HG03469 (cell line): ENCODE data around the gene TRIO.
"Not testable (repeated sequence)": the region's sequence is repeated elsewhere in the genome, so short reads cannot be mapped to it uniquely, and the experiment has no call there.

Experiments
- ATAC-seq: cut with Tn5 transposase; IDR thresholded peaks from one replicate; pipeline ENCODE4 v1.9.1; 2021; ENCODE audit warnings: mild to moderate bottlenecking, moderate library complexity, moderate number of reproducible peaks; ENCODE audit not compliant: unreplicated experiment

Gene TRIO

DNA sequence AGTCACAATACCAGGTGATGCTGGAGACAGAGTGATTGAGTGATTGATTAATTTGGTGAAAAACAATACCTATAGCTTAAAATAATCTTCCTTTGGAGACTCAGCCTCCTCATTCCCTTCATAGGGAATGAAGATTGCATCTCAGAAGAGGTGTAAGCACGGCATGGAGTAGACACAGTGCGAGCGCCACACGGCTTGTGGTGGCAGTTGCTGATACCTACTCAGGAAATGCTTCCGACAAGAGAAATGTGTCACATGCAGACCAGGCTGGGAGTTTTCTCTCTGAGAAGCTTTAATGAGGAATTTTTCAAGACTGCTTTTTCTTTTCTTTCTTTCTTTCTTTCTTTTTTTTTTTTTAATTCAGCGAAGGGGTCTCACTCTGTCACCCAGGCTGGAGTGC lies 226.6 kb downstream of the TRIO start:
- ATAC-seq, result no peak

DNA sequence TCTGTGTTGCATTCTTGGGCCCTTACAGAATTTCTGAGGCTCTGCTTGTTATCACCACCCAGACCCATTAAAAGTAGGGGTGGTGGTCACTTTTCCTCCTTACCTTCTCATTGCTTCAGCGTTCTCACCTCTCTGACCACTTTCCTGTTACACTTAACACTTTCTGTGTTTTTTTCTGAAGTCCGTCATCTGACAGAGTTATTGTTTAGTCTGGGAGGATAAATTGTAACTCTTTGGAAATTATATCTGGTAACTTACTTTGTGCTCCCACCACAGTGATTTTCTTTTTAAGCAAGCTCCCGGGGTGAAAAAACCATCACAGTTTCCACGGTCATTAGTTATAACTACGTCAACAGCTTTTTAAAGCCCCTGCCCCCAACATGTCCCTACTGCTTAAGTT lies 227.2 kb downstream of the TRIO start:
- ATAC-seq, result no peak

DNA sequence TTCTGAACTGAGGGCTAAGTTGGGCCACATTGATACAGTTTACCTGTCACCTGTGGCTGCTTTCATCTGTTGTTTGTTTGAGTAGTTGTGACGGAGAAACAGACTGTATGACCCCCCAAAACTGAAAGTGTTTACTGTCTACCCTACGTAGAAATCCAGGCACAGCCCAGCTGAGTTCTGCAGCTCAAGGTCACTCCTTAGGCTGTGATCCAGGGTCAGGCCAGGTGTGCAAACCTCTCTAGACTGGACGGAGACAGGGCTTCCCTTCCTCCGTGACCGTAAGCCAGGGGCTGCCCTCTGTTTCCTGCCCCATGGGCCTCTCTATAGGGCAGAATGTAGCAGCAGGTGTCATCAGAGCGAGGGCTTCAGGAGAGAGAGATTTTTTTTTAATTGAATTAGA lies 230.5 kb downstream of the TRIO start:
- ATAC-seq, result no peak

DNA sequence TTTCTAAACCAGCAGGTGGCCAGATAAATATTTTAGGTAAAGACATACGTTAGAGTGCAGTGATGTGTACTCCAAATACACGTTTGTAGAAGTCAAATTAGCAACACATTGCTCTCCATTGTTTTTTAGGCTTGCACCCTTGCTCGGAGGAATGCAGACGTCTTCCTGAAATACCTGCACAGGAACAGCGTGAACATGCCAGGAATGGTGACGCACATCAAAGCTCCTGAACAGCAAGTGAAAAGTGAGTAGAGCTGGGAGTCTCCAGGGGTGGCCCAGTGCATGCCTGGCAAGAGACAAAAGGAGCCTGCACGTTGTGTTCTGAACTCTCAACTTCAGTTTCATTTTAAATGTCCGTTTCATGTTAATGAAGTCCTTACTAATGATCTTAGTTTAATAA lies 231.0 kb downstream of the TRIO start:
- ATAC-seq, result no peak

DNA sequence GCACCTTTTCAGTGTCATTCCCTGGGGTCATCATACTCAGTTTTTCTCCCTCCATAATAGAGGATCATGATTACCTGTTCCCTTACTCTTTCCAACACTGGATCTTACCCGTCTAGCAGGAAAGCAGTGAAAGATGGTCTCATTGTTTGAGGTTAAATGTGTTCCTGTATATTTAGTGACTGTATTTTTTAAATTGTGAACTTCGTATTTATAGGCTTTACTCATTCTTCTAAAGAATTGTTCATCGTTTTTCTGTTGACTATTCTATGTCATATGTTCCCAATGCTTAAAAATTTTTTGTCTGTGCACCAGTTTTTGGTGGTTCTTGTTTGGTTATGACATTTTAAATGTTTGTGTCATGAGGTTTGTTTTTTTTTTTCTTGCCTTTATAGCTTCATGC lies 233.6 kb downstream of the TRIO start:
- ATAC-seq, result no peak

DNA sequence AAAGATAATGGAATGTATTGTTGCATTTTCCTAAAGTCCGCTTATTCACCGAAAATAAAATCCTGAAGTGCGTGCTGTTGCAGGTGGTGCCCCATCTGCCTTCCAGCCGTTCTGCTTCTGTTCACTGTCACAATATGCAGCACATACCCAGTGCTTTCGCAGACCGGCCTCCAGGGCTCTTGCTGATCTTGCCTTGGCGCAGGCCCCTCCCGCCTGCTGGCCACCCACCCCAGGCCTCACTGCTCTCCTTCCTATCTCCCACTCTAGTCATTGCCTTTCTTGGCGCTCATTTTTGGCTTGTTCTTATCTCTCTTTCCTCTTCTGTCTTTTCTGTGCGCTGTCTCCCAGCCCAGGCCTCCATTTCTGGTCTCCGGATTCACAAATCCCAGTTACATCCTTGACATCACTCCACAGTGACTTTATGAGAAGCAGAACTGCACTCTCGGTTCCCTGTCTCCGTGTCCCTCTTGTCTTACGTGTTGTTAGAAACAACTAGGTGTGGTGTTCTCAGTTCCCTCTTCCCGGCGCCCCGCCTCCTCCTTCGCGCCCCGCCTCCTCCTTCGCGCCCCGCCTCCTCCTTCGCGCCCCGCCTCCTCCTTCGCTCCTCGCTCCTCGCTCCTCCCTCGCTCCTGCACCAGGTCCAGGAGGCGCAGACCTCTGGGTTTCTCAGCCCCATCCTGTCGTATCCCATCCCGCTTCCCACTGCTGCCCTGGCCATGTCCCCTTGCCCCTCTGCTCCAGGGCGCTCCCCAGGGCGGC lies 236.8 kb downstream of the TRIO start:
- no peak for ATAC-seq

DNA sequence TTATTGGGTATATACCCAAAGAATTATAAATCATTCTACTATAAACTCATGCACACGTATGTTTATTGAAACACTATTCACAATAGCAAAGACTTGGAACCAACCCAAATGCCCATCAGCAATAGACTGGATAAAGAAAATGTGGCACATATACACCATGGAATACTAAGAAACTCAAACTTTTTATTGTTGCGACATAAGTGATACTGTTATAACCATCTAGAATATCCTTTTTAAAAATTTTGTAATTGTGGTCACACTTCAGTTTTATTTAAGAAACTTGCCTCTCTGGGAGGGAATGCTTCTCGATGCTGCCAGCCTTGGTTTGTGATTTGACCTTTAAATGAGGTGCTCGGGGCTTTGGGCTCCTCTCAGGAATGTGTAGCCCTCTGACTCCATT lies 237.6 kb downstream of the TRIO start:
- no peak for ATAC-seq

DNA sequence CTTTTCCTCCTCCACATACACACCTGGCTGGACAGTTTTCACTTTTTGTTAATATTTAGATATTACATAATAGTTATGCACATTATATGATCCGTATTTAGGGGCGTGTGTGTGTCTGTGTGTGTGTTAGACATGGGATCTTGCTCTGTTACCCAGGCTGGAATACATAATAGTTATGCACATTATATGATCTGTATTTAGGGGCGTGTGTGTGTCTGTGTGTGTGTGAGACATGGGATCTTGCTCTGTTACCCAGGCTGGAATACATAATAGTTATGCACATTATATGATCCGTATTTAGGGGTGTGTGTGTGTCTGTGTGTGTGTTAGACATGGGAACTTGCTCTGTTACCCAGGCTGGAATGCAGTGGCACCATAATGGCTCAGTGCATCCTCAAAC lies 239.5 kb downstream of the TRIO start:
- ATAC-seq, result no peak

DNA sequence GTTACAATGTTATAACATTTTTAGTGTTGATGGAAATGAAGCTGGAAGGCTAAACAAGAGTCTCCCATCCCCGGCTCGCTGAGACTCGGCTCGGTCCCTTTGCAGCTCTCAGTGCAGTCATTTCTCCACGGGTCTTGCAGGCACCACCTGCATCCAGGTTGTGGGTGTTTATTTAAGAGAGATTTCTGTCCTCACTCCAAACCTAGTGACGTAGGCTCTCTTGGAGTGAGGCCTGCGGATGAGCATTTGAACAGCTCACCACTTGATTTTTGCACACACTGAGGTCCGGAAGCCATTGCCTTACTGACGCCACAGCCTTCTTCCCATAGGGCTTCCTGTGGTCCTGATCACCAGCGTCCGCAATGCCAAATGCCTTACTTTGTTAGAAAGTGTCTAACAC lies 240.8 kb downstream of the TRIO start:
- no peak for ATAC-seq

DNA sequence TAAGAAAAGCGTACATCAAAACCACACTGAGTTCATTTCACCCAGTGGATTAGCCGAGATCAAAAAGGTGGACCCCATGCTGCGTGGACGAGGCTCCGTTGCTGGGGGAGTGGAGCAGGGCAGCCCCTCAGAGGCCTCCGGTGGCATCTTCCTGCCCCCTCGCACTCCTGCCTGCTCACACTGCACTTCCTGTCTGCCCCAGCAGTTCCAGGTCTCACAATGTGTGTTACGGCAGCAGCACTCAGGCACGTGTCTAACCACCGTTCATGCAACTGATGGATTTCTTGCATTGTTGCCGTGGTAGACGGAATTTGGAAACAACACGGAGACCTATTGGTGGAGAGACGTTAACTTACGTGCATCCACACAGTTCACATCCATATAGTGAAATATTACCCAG lies 241.9 kb downstream of the TRIO start:
- no peak for ATAC-seq

DNA sequence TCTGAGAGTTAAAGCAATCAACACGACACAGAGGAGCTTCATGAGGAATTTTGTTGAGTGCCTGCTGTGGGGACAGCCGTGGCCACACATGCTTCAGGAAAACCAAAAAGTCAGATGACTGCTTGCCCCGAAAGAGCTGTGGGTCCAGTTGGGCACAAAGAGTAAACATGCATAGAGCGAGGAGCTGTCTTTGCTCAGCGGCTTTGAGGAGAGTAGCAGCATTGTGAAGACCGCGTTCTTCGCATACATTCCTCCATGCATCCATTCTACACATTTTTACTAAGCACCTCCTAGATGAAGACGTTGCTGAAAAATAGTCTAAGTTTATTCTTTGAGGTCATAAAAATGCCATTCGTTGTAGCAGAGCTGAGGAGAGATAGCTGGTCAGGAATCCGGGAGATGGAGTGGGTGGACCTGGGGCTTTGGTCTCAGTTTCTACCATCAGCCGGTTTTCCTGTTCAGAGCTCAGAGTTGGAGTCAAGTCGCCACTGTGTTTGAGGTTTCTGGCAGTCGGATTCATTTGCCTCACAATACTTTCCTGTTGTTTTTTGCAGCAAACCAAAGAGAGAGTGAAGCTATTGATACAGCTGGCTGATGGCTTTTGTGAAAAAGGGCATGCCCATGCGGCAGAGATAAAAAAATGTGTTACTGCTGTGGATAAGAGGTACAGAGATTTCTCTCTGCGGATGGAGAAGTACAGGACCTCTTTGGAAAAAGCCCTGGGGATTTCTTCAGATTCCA lies 243.9 kb downstream of the TRIO start:
- ATAC-seq, result no peak

DNA sequence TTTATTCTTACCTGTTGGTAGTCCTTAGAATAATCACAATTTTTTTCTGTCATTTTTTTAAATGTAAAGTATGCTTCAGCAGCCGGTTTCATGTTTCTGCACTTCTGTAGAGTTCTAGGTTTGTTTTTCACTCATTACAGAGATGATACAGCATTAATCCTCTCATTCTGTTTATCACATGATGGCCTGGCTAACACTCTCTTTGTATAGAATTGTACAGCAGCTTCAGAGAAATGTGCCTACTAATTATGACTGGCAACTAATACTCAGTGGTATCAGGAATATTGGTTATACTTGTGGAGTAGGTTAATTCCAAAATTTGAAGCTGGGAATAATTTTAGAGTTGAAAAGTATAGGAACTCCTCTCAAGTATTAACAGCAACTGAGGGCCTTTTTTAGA lies 245.6 kb downstream of the TRIO start:
- no peak for ATAC-seq

DNA sequence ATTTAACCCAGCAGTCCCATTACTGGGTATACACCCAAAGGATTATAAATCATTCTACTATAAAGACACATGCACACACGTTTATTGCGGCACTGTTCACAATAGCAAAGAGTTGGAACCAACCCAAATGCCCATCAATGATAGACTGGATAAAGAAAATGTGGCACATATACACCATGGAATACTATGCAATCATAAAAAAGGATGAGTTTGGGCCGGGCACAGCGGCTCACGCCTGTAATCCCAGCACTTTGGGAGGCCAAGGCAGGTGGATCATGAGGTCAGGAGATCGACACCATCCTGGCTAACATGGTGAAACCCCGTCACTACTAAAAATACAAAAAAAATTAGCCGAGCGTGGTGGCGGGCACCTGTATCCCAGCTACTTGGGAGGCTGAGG lies 249.4 kb downstream of the TRIO start:
- not testable (repeated sequence) for ATAC-seq

DNA sequence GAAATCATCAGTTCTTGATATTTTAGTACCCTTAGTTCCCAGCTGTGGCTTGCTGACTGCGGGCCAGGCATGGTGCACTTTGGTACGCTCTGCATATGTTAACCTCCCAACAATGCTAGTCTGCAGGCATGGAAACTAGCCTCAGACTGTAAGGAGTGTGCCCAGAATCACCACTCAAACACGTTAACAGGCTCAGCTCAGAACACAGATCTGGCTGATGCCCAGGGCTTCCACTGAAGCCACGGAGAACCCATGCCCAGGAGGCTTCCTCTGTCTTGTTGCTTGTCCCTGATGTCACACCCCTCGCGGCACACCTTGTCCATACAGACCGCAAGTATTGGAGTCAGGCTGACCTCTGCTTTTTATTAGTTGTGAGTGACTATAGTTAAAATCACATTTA lies 251.2 kb downstream of the TRIO start:
- no peak for ATAC-seq

DNA sequence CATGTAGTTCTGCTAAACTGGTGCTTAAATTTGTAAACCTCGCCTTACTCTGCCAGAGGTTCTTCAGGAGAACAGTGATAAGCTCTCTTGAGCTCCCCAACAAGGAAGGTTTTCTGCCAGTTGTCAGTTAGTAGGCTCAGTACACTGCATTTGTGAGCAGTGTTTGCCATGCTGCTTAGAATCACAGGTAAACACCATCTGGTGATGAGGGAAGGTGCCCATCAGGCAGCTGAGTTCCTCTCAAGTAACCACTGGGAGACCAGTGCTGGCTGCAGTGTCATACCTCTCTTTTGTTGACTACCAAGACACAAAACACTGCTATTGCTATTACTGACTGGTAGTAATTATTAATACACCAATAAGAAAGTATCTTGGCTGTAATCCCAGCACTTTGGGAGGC lies 252.3 kb downstream of the TRIO start:
- no peak for ATAC-seq

DNA sequence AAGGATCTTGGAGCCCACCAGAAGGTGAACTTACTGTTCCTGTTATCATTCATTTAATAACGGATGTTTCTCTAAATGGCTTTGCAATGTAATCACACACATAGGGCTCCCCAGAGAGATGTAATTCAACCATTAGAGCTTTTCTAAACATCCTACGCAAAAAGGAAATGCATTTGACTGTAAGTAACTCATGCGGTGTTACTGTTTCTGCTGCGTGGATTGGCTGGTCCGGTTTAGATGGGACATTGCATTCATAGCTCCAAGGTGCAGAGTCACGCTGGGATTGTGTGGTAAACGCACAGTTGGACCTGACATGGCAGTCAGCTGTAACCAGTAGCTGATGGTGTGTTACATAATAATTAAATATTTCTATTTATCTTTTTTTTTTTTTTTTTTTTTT lies 252.9 kb downstream of the TRIO start:
- ATAC-seq, result no peak

DNA sequence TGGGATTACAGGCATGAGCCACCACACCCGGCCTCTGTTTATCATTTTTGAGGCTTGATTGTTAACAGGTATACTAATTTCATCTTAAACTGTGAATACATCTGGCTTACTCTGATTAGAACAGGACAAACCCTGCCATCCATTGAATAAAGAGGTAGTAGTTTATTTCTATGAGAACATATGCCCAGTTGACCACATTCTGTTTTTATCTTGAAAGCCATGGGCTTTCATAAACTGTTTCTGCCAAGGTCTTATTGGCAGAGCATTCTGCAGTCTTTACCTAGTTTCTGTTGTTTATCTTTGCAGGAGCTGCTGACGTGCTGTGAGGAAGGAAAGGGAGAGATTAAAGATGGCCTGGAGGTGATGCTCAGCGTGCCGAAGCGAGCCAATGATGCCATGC lies 253.6 kb downstream of the TRIO start:
- ATAC-seq, result no peak

DNA sequence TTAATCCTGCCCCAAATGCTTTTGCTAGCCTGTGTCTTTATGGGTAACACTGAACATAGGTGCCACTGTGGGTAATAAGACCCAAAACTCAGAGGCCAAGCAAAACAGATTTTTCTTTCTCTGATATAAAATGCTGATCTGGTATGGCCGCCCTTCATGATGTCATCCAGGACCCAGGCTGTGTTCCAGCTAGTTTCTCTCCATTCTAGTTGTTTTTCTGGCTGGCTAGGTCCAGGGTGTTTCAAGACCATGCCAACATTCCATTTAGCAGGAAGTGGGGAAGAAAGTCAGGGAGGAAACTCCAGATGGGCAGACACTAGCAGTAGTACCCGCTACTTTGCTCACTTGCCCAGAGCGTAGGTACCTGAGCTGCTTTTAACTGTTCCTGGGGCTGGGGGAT lies 254.6 kb downstream of the TRIO start:
- ATAC-seq, result no peak

DNA sequence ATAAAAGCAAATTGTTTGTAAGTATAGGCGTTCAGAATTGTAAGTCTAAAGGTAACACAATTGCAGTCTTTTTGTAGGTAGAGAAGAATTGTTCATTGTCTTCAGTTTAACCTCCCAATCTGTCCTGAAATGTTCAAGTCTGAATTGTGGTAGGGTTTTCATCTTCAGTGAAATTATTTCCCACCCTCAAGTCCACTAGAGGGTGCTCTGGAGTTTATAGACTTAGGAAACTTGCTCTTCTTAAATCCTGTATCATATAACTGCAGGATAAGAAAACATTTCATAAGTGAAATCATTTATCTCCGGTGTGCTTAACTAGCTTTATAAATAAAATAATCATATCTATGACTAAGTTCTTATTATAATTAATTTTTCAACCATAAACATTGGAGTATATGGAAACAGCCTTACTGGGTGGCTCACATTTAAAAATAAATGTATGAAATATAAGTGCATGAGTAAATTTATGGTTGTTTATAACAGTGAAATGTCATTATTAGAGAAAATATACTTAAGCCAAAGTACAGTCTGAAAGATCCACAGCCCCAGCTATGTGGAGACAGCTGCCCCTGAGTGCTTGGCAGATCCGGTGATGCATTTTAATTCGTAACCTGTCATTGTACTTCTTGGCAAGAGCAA lies 256.0 kb downstream of the TRIO start:
- no peak for ATAC-seq

DNA sequence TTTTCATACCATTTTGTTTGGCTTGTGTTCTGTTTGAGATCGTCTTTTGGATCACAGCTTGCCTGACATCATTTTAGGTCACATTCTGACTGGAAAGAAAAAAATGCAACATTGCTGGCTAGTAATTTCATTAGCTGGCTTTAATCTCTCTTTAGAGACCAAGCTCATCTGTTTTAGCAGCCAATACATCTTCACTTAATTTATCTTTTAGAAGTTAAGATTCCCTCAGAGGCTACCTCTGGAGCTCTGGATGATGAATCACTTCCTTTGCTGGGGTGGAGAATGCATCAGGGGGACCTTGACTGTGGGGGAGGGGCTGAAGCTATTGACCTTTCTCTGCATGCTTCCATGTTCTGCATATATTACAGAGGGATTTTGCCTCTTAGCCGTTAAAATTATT lies 256.9 kb downstream of the TRIO start:
- no peak for ATAC-seq

DNA sequence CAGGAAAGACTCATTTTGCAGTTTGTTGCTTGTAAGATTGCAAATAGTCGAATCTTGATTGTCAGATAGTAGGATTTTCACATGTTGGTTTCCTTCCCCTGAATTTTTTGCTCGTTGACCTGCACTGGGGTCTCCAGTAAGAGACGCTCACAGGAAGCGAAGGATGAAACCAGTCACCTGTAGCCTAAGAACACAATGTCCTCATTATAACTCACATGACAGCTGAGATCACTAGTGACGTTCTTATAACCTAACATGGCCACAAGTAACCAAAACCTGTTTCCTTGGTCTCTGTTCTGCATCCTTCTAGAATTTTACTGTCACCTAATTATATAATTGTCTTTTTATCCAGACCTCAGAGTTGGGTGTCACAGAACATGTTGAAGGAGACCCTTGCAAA lies 257.5 kb downstream of the TRIO start:
- no peak for ATAC-seq

DNA sequence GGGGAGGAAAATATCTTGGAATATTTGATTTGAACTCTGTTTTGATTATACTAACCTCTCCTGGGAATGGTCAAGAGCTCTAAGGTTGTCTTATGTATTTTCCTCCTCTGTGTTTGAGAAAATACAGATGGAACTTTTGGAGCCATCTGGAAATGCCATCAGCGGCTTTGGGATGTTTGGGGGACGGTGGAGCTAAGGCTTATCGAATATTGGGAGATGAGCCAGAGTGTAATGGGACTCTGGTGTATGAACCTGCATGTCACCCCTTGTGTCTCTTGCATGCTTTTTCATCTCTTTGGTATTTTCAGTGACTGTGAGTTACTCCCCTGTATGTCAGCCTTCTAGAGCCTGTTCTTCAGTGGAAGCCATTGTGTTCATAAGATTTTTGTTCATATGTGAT lies 258.5 kb downstream of the TRIO start:
- no peak for ATAC-seq
